ENCODE results near the gene PDE8B. TPM values are rescaled to one million over a fixed set of nuclear protein-coding genes. Genes with fewer than 3 reads are reported as not detected.

Gene PDE8B
- total RNA-seq, 2 donors from 2014 or later = not detected

GRCh38 chr5:77339337-77339890, 128.9 kb downstream of the PDE8B start:
- no peaks in the 10 kb centered on the region for H3K36me3 Mint-ChIP-seq
- H3K4me3 Mint-ChIP-seq = no peak overlapping the region
- H3K9me3 Mint-ChIP-seq = no peaks in the 10 kb centered on the region
- H3K27me3 Mint-ChIP-seq = peaks cover 0 to 5% of the 10 kb centered on the region in 2 donors
- H3K4me1 Mint-ChIP-seq (ENCODE audit: low read depth in 2 of 2) = no peaks in the 10 kb centered on the region
- H3K27ac Mint-ChIP-seq = no peak overlapping the region
- ATAC-seq = no peak
- DNase-seq (ENCODE audit: low spot score) = no peak

GRCh38 chr5:77343165-77343564, 132.7 kb downstream of the PDE8B start:
- ATAC-seq = no peak
- Mint-ChIP-seq H3K4me3 (no peak overlapping the region), H3K27me3 (peaks cover 0 to 8% of the 10 kb centered on the region in 2 donors), H3K36me3 (no peaks in the 10 kb centered on the region), H3K9me3 (no peaks in the 10 kb centered on the region), H3K4me1 (ENCODE audit: low read depth in 2 of 2) (no peaks in the 10 kb centered on the region), H3K27ac (no peak overlapping the region)
- no peak for DNase-seq (ENCODE audit: low spot score)

GRCh38 chr5:77347435-77348098, 137.1 kb downstream of the PDE8B start:
- H3K36me3 Mint-ChIP-seq = no peaks in the 10 kb centered on the region
- H3K4me1 Mint-ChIP-seq (ENCODE audit: low read depth in 2 of 2) = no peaks in the 10 kb centered on the region
- no peak for DNase-seq (ENCODE audit: low spot score)
- ATAC-seq = no peak
- H3K27ac Mint-ChIP-seq = no peak overlapping the region
- no peaks in the 10 kb centered on the region for H3K9me3 Mint-ChIP-seq
- peaks cover 3 to 7% of the 10 kb centered on the region in 2 donors for H3K27me3 Mint-ChIP-seq
- H3K4me3 Mint-ChIP-seq = no peak overlapping the region

- H3K9me3 Mint-ChIP-seq = no peaks in the 10 kb centered on the region
- peaks cover 8 to 13% of the 10 kb centered on the region in 2 donors for H3K27me3 Mint-ChIP-seq
- ATAC-seq (no peak), DNase-seq (ENCODE audit: low spot score) (no peak)
- no peaks in the 10 kb centered on the region for H3K36me3 Mint-ChIP-seq
- no peaks in the 10 kb centered on the region for H3K4me1 Mint-ChIP-seq (ENCODE audit: low read depth in 2 of 2)
- H3K27ac Mint-ChIP-seq = no peak overlapping the region
- H3K4me3 Mint-ChIP-seq = no peak overlapping the region
These were observed 142.8 kb downstream of the PDE8B start for GRCh38 chr5:77353251-77353650.

- Mint-ChIP-seq H3K9me3 (no peaks in the 10 kb centered on the region), H3K27ac (no peak overlapping the region), H3K36me3 (no peaks in the 10 kb centered on the region), H3K4me1 (ENCODE audit: low read depth in 2 of 2) (no peaks in the 10 kb centered on the region), H3K4me3 (no peak overlapping the region), H3K27me3 (peaks cover 10 to 13% of the 10 kb centered on the region in 2 donors)
- peak in 1 of 2 donors; percentile 21 for ATAC-seq
- DNase-seq (ENCODE audit: low spot score) = no peak
These were observed 144.0 kb downstream of the PDE8B start for GRCh38 chr5:77354454-77354853.

GRCh38 chr5:77355080-77355479, 144.6 kb downstream of the PDE8B start:
- ATAC-seq = no peak
- Mint-ChIP-seq H3K9me3 (no peaks in the 10 kb centered on the region), H3K27me3 (peaks cover 10% of the 10 kb centered on the region in 2 donors), H3K27ac (no peak overlapping the region), H3K36me3 (no peaks in the 10 kb centered on the region), H3K4me3 (no peak overlapping the region), H3K4me1 (ENCODE audit: low read depth in 2 of 2) (no peaks in the 10 kb centered on the region)
- no peak for DNase-seq (ENCODE audit: low spot score)

- DNase-seq (ENCODE audit: low spot score) = no peak
- no peak overlapping the region for H3K27ac Mint-ChIP-seq
- H3K4me3 Mint-ChIP-seq = no peak overlapping the region
- peaks cover 6 to 10% of the 10 kb centered on the region in 2 donors for H3K27me3 Mint-ChIP-seq
- H3K4me1 Mint-ChIP-seq (ENCODE audit: low read depth in 2 of 2) = no peaks in the 10 kb centered on the region
- H3K9me3 Mint-ChIP-seq = no peaks in the 10 kb centered on the region
- H3K36me3 Mint-ChIP-seq = no peaks in the 10 kb centered on the region
- ATAC-seq = no peak
These were observed 145.3 kb downstream of the PDE8B start for GRCh38 chr5:77355751-77356150.

- H3K27me3 Mint-ChIP-seq = peaks cover 6 to 10% of the 10 kb centered on the region in 2 donors
- no peaks in the 10 kb centered on the region for H3K36me3 Mint-ChIP-seq
- no peaks in the 10 kb centered on the region for H3K9me3 Mint-ChIP-seq
- H3K4me1 Mint-ChIP-seq (ENCODE audit: low read depth in 2 of 2) = no peaks in the 10 kb centered on the region
- H3K4me3 Mint-ChIP-seq = no peak overlapping the region
- no peak overlapping the region for H3K27ac Mint-ChIP-seq
- DNase-seq (ENCODE audit: low spot score) (no peak), ATAC-seq (peak in 1 of 2 donors; percentile 66)
These were observed 146.3 kb downstream of the PDE8B start for GRCh38 chr5:77356740-77357139.

- ATAC-seq (no peak), DNase-seq (ENCODE audit: low spot score) (no peak)
- no peaks in the 10 kb centered on the region for H3K36me3 Mint-ChIP-seq
- no peaks in the 10 kb centered on the region for H3K9me3 Mint-ChIP-seq
- no peak overlapping the region for H3K27ac Mint-ChIP-seq
- peaks cover 0 to 4% of the 10 kb centered on the region in 2 donors for H3K4me1 Mint-ChIP-seq (ENCODE audit: low read depth in 2 of 2)
- H3K4me3 Mint-ChIP-seq = no peak overlapping the region
- peaks cover 8 to 14% of the 10 kb centered on the region in 2 donors for H3K27me3 Mint-ChIP-seq
These were observed 148.1 kb downstream of the PDE8B start for GRCh38 chr5:77358255-77359205.

- Mint-ChIP-seq H3K4me1 (ENCODE audit: low read depth in 2 of 2) (peaks cover 0 to 4% of the 10 kb centered on the region in 2 donors), H3K27ac (no peak overlapping the region)
- no peak for ATAC-seq
These were observed 148.8 kb downstream of the PDE8B start for GRCh38 chr5:77359231-77359630.

GRCh38 chr5:77360381-77360780, 149.9 kb downstream of the PDE8B start:
- Mint-ChIP-seq H3K4me1 (ENCODE audit: low read depth in 2 of 2) (peaks cover 0 to 4% of the 10 kb centered on the region in 2 donors), H3K27me3 (peaks cover 4 to 14% of the 10 kb centered on the region in 2 donors), H3K9me3 (no peaks in the 10 kb centered on the region), H3K36me3 (no peaks in the 10 kb centered on the region), H3K4me3 (no peak overlapping the region), H3K27ac (no peak overlapping the region)
- no peak for ATAC-seq
- DNase-seq (ENCODE audit: low spot score) = no peak

More at GRCh38 chr5:77359231-77359630, 148.8 kb downstream of the PDE8B start:
- H3K9me3 Mint-ChIP-seq = no peaks in the 10 kb centered on the region
- no peak overlapping the region for H3K4me3 Mint-ChIP-seq
- no peaks in the 10 kb centered on the region for H3K36me3 Mint-ChIP-seq
- DNase-seq (ENCODE audit: low spot score) = no peak
- peaks cover 8 to 14% of the 10 kb centered on the region in 2 donors for H3K27me3 Mint-ChIP-seq

GRCh38 chr5:77360973-77361372, 150.5 kb downstream of the PDE8B start:
- no peak for DNase-seq (ENCODE audit: low spot score)
- Mint-ChIP-seq H3K4me1 (ENCODE audit: low read depth in 2 of 2) (peaks cover 0 to 4% of the 10 kb centered on the region in 2 donors), H3K36me3 (no peaks in the 10 kb centered on the region), H3K9me3 (no peaks in the 10 kb centered on the region), H3K27me3 (peaks cover 4 to 14% of the 10 kb centered on the region in 2 donors), H3K4me3 (no peak overlapping the region), H3K27ac (no peak overlapping the region)
- ATAC-seq = no peak

GRCh38 chr5:77366717-77367500, 156.4 kb downstream of the PDE8B start:
- no peak for DNase-seq (ENCODE audit: low spot score)
- Mint-ChIP-seq H3K9me3 (no peaks in the 10 kb centered on the region), H3K36me3 (no peaks in the 10 kb centered on the region), H3K4me1 (ENCODE audit: low read depth in 2 of 2) (peaks cover 0 to 4% of the 10 kb centered on the region in 2 donors), H3K4me3 (no peak overlapping the region), H3K27me3 (peaks cover 5 to 9% of the 10 kb centered on the region in 2 donors), H3K27ac (no peak overlapping the region)
- no peak for ATAC-seq

Data from natural killer cell treated with Interleukin-12 subunit alpha and Interleukin-12 subunit beta and Interleukin-15 and Interleukin-18, amount 100 ng/mL, for 72 hours (primary cell).